Colonic mucosa (tissue), 4 donors: ENCODE results near the gene P3H4. TPM values are rescaled to one million over a fixed set of nuclear protein-coding genes. Genes with fewer than 3 reads are reported as not detected.

Experiments used
- DNase-seq: peaks from one replicate; pipeline ENCODE4 v3.0.0-alpha.2; 2020
- H3K27ac ChIP-seq: fragments of 200-600 bp; one replicate; pipeline ENCODE4 v1.8.0; 2021
- H3K27me3 ChIP-seq: fragments of 200-600 bp; one replicate; pipeline ENCODE4 v1.8.0; 2021
- H3K36me3 ChIP-seq: fragments of 200-600 bp; one replicate; pipeline ENCODE4 v1.8.0; 2021
- H3K4me1 ChIP-seq: fragments of 200-600 bp; one replicate; pipeline ENCODE4 v1.8.0; 2021; ENCODE audit warnings: mild to moderate bottlenecking
- H3K4me3 ChIP-seq: fragments of 200-600 bp; one replicate; pipeline ENCODE4 v1.8.0; 2021
- H3K9ac ChIP-seq, 2 donors: one replicate each; pipeline ENCODE4 v1.7.0; 2013; ENCODE audit warnings: control low read depth in 2 of 2, low read depth in 2 of 2, low read length in 2 of 2
- H3K9me3 ChIP-seq: fragments of 200-600 bp; one replicate; pipeline ENCODE4 v1.8.0; 2021
- intact Hi-C: fragments of 100-400 bp; cut with DNase I; formaldehyde crosslinking; loops from one replicate; pipeline ENCODE4 v1.14.1; 2022
- total RNA-seq, 2 donors: library from RNA; stranded (reverse); fragmentation: NEBNext Ultra II Directional in 1 of 2; extraction: Animal tissue kit (Norgen Biotek cat#: 25700) in 1 of 2; gene quantifications; one replicate each; pipeline ENCODE4 v1.2.1, GENCODE V29; 2021
- TF ChIP-seq, protein P1 (sequence below): fragments of 200-600 bp; IDR thresholded peaks from one replicate; pipeline ENCODE4 v1.8.0; 2022; ENCODE audit warnings: antibody characterized with exemption, mild to moderate bottlenecking
- donor health status: healthy.
- donor health status: DM: no; HTN: no; CAD: no.
- donor health status: DM: no; HTN: no; CAD: no.

P3H4 gene
- total RNA-seq, 2 donors from 2014 or later = 8.5 to 16.7 TPM

DNA sequence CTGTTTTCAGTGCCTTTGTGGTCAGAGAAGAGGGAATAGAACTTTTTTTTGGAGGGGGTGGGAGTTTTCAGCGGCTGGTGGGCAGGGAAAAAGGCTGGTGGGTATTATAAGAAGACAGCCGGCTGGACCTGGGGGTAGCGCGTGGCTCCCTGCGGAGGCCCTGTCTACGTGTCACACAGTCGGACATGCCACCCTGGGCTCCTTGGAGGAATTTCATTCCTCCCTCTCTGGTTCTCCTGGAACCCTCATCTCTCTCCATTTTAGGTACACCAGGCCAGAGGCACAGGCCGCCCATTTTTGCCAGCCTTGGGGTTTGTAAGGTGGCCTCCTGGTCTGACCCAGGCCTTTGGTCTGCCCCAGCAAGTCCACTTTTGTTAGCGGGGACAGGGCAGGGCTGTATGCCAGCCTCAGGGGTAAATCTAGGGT is 2.0 kb upstream of the P3H4 start:
- intact Hi-C loops = no loop called here
- H3K4me1 ChIP-seq = peaks cover 19% of the 10 kb centered on the region
- no peaks in the 10 kb centered on the region for H3K36me3 ChIP-seq
- H3K9me3 ChIP-seq = no peaks in the 10 kb centered on the region
- no peak overlapping the region for H3K9ac ChIP-seq
- H3K4me3 ChIP-seq = no peak overlapping the region
- DNase-seq = no peak
- TF ChIP-seq, protein P1, sequence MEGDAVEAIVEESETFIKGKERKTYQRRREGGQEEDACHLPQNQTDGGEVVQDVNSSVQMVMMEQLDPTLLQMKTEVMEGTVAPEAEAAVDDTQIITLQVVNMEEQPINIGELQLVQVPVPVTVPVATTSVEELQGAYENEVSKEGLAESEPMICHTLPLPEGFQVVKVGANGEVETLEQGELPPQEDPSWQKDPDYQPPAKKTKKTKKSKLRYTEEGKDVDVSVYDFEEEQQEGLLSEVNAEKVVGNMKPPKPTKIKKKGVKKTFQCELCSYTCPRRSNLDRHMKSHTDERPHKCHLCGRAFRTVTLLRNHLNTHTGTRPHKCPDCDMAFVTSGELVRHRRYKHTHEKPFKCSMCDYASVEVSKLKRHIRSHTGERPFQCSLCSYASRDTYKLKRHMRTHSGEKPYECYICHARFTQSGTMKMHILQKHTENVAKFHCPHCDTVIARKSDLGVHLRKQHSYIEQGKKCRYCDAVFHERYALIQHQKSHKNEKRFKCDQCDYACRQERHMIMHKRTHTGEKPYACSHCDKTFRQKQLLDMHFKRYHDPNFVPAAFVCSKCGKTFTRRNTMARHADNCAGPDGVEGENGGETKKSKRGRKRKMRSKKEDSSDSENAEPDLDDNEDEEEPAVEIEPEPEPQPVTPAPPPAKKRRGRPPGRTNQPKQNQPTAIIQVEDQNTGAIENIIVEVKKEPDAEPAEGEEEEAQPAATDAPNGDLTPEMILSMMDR = no peak
- no peaks in the 10 kb centered on the region for H3K27me3 ChIP-seq
- H3K27ac ChIP-seq = no peak overlapping the region

DNA sequence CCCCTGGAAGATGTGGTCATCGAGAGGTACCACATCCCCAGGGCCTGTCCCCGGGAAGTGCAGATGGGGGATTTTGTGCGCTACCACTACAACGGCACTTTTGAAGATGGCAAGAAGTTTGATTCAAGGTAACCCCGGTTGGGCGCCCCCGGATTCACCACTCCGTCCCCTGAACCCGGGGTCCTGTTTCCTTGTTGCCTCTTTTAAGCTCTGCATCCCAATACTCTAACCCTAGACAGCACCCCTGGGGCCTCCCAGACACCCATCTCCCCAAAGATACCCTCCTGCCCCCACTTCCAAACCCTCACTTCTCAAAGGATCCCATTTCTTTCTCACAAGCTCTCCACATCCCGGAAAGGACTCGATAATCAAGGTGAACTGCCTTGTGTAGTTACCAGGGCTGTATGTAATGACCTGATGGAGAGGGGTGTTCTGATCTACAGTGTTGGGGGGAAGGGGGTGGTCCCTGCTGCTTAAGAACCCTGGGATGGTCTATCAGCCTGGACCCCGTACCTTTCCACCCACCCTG is 1.5 kb upstream of the P3H4 start:
- Histone ChIP-seq H3K9me3 (no peaks in the 10 kb centered on the region), H3K4me3 (peak overlapping the region; percentile 79), H3K27ac (no peak overlapping the region), H3K9ac (no peak overlapping the region), H3K27me3 (no peaks in the 10 kb centered on the region), H3K4me1 (peaks cover 19% of the 10 kb centered on the region), H3K36me3 (no peaks in the 10 kb centered on the region)
- intact Hi-C loops = no loop called here
- no peak for DNase-seq
- TF ChIP-seq, protein P1 = no peak

DNA sequence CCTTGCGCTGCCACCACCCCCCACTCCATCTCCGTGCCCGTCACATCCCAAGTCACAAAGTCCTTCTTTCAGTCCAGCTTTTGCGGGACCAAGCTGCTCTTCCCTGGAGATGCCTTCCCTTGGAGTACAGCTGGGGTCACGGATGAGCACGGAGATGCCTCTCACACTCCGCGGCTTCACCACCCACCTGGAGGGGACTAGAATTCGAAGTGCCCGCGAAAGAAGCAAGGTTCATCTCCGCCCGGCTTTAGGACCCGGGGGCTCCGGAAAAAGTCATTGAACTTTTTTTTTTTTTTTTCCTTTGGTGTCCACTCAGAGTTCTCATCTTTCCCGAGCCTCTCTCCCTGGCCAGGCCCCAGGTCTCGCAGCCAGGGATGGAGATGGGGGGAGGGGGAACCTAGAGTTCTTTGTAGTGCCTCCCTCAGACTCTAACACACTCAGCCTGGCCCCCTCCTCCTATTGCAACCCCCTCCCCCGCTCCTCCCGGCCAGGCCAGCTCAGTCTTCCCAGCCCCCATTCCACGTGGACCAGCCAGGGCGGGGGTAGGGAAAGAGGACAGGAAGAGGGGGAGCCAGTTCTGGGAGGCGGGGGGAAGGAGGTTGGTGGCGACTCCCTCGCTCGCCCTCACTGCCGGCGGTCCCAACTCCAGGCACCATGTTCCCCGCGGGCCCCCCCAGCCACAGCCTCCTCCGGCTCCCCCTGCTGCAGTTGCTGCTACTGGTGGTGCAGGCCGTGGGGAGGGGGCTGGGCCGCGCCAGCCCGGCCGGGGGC is 817 bp upstream of the P3H4 start, which contains the start of gene FKBP10:
Gene FKBP10 (plus strand): TSS at position 624 of the 771 bp plus-strand sequence. CDS start 31 bp downstream, at position 655.
- TF ChIP-seq, protein P1 = no peak
- Histone ChIP-seq H3K27me3 (no peaks in the 10 kb centered on the region), H3K9ac (peak within 1 kb of the TSS; percentile 74 to 79), H3K4me3 (peak within 1 kb of the TSS; percentile 79), H3K4me1 (peaks cover 19% of the 10 kb centered on the region), H3K27ac (peak within 1 kb of the TSS; percentile 70), H3K36me3 (no peaks in the 10 kb centered on the region), H3K9me3 (no peaks in the 10 kb centered on the region)
- DNase-seq = peak; percentile 55
- intact Hi-C loops = no loop called here

DNA sequence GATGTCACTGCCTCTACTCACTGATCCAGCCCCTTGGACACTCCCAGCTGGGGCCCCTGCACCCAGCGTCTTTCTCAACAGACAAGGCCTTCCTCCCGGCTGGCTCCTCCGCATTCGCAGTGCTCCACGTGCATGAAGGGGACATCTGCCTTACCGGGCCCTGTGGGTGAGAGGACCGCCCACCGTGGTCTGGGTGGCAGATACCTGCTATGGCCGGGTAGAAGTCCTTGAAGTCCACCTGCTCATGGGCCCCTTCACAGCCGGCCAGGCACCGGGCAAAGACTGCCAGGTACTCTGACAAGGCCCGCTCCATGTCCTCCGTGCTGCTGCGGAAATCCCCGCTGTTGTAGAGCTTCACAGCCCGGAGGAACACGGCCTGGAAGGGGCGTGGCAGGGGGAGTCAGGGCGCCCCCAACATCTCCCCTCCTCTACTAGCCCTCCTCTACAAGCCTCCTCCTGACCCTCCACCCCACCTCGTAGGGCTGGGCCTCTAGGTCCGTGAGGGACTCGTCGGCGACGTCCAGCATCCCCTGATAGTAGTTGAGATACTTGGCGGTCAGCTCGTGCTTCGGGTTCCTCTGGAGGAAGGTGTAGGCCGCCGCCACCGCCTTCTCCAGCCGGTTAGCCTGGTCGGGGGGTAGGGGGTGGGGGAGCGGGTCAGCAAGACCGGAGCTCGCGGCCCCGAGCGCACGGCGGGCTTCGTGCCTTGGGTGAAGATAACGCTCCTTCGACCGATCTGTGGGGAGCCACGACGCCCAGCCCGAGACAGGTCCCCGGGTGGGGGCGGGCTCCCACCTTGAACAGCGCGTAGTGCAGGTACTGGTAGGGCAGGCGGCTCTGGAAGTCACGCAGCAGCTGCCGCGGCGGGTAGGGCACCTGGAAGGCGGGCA is 845 bp downstream of the P3H4 start:
- DNase-seq = no peak
- H3K4me3 ChIP-seq = peak overlapping the region; percentile 79
- H3K9ac ChIP-seq = peak overlapping the region; percentile 74 to 79
- peaks cover 19% of the 10 kb centered on the region for H3K4me1 ChIP-seq
- TF ChIP-seq, protein P1 = no peak
- intact Hi-C loops = no loop called here
- no peaks in the 10 kb centered on the region for H3K27me3 ChIP-seq
- peak overlapping the region; percentile 70 for H3K27ac ChIP-seq
- no peaks in the 10 kb centered on the region for H3K36me3 ChIP-seq
- H3K9me3 ChIP-seq = no peaks in the 10 kb centered on the region

DNA sequence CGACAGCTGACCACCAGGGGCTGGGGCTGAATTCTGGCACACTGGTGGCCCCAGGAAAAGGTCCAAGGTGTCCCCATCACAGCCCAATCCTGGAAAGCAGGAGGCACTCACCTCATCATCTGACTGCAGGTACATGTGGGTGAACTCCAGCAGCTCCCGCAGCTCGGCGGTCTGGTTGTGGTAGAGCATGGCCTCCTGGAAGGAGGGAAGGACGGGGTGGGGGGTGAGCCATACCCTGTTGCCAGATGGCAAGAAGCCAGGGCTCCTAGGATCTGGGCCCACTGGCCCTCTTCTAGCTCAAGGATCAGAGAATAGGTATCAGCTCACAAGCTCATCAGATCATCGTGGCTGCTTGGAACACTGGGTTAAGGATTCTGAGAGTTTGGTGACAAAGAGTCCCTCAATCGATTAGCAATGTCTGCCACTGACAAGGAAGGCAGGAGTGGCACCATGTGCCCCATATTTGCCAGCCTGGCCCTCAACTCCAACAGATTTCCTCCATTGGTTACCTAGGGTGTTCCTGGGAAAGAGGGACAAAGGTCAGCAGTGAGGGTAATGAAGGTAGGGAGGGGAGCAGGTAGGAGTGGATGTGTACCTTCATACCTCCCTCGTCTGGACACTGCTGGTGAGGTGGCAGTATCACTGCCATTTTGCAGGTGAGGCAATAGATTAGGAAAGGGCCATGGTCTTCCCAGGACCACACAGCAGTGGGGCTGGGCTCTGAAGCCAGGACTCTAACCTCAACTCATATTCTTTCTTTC is 4.9 kb downstream of the P3H4 start:
- H3K36me3 ChIP-seq = no peaks in the 10 kb centered on the region
- peak; percentile 79 for DNase-seq
- peak overlapping the region; percentile 44 for H3K27ac ChIP-seq
- H3K9ac ChIP-seq = no peak overlapping the region
- TF ChIP-seq, protein P1 = no peak
- intact Hi-C loops = no loop called here
- no peaks in the 10 kb centered on the region for H3K9me3 ChIP-seq
- no peaks in the 10 kb centered on the region for H3K27me3 ChIP-seq
- no peak overlapping the region for H3K4me3 ChIP-seq
- H3K4me1 ChIP-seq = peaks cover 14% of the 10 kb centered on the region
